Activated gamma-delta T cell treated with anti-CD3 and anti-CD28 coated beads, Interleukin-2, amount 50 U/mL, for 16 hours (primary cell): ENCODE results near the gene GLOD5.

ENCODE experiments used
- DNase-seq: peaks from one replicate; pipeline ENCODE4 v3.0.0-alpha.2; 2020; ENCODE audit warnings: low read depth

The GLOD5 gene

DNA sequence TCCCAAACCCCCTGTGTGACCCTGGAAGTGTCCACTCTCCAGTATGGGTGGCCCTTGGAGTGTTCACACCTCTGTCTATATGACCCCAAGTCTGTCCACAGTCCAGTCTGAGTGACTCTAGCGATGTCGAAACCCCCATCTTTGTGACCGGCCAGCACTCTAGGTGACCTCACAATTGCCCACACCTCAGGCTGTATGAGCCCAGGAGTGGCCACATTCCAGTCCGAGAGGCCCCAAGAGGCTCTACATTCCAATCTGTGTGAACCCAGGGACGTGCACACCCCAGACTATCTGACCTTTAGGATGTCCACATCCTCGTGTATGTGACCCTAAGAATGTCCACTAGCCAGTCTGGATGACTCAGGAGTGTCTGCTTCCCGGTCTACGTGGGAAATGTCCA is 7.3 kb upstream of the GLOD5 start:
- no peak for DNase-seq

DNA sequence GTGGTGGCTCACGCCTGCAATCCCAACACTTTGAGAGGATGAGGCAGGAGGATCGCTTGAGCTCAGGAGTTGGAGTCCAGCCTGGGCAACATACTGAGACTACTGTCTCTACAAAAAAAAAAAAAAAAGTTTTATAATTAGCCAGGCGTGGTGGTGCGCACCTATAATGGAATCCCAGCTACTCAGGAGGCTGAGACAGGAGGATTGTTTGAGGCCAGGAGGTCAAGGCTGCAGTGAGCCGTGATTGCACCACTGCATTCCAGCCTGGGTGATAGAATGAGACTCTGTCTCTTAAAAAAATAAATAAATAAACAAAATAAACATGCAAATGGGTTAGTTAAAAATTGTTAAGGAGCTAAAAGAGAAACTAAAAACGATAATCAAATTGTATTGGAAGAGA is 7.7 kb downstream of the GLOD5 start:
- DNase-seq: no peak

GRCh38 chrX:48770296-48770695 is 8.7 kb downstream of the GLOD5 start:
- no peak for DNase-seq

DNA sequence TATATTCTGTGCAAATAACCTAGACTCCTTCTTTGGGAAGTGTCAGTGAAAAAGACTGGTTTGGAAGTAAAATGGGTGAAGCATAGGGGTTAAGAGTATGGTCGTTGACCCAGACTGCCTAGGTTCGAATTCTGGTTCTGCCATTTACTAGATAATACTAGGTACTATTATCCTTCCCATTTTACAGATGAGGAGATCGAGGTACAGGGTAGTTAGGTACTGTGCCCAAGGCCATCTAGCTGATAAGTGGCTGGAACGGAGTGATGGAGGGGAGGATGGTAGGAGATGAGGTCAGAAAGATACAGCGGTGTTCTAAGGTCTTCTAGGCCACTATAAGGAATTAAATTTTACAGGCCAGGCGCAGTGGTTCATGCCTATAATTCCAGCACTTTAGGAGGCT is 11.1 kb downstream of the GLOD5 start:
- no peak for DNase-seq

GRCh38 chrX:48776818-48777439 is 15.4 kb downstream of the GLOD5 start:
- DNase-seq: no peak

GRCh38 chrX:48779399-48779798 is 17.9 kb downstream of the GLOD5 start:
- DNase-seq: no peak

DNA sequence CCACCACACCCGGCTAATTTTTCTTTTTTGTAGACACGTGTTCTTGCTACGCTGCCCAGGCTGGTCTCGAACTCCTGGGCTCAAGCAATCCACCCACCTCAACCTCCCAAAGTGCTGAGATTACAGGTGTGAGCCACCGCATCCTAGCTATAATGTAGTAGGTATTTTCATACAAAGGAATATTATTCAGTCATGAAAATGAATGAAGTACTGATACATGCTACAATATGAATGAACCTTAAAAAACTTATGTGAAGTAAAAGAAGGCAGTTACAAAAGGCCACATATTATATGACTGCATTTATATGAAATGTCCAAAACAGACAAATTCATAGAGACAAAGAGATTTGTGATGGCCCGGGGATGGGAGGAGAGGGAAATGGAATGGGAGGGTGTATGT is 20.2 kb downstream of the GLOD5 start:
- DNase-seq: no peak

DNA sequence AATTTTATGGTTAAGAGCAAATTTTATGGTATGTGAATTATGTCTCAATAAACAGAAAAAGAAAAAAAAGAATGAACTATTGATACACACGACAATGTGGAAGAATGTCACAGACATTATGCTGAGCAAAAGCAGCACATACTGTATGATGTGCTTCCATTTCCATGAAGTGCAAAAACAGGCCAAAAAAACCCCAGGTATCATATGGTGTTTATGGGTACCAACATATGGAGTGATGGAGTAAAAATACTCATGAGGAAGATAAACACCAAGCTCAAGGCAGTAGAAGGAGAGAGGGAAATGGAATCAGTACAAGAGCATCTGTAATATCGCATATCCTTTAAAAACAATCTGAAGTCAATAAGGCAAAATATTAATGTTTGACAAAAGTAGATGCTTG is 20.7 kb downstream of the GLOD5 start:
- DNase-seq: no peak

DNA sequence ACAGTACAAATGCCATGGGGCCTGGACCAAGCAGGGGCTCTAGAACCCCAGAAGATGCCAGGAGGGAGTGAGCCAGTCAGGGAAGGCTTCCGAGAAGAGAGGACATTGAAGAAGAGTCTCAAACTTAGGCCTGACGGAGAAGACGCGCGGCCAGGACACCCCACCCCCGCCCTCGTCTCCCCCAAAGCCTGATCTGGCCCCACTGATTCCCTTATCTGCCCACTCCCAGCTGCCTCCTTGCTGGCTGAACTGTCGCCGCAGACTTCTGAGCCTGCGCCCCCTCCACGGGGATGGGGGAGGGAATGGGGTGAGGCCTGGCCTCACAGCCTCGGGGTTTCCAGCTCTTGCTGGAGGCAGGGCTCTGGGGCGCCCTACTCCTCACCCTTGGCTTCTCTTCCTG is 21.2 kb downstream of the GLOD5 start:
- DNase-seq: no peak

DNA sequence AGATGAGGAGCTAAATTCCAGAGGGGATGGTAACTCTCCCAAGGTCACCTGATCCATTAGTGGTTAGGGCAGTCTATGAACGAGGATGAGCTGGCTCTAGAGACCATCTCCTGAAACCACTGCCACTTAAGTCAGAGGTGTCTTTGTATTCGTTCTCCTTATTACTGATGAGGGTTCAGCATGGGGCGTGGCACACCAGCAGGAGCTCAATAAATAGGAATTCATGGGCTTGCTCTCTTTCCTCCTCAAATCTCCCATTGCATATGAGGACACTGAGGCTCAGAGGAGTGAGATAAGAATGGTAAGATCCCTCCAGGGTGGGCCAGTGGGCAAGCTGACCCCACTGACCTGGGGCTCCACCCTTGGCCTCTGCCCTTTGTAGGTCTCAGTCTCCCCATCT is 23.2 kb downstream of the GLOD5 start:
- no peak for DNase-seq

DNA sequence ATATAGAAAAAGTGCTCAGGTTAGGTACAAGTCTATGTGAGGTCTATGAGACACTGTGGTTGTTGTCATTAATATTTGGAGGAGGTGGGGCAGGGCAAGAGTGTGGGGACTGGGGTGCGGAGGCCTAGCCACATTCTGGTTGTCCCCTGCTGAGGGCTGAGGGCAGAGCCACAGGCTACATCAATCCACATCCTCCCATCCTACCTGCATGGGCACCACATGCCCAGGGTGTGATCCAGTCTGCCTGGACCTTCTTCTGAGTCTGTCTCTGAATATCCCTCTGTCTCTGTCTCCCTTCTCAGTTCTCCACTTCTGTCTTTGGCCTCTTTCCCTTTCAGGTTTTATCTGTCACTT is 23.6 kb downstream of the GLOD5 start:
- DNase-seq: no peak

DNA sequence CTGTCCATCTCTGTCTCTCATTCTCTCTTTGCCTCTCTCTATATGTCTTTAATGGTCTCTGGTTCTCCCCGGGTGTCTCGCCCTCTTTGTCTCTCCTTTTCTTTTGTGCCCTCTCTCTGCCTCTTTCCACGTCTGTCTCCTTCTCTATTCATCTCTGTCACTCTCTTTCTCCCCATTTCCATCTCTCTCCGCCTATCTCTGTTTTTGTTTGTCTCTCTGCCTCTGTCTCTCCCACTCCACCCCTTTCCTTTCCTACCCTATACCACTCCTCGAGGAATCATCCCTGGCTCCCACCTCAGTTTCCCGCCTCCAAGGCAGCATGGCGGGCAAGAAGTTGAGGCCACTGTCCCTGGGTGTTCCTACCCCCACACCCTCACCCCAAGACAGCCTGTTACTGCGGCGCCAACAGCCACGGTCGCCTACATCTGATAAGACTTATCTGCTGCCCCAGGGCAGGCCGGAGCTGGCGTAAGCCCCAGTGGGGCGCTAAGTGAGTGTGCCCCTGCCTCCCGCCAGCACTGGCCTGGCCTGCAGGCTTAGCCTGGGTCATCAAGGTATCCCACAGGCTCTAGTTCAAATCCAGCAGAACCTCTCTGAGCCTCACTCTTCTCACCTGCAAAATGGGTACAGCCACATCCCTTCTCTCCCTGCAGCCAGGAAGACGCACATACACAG is 24.1 kb downstream of the GLOD5 start:
- DNase-seq: no peak

- no peak for DNase-seq
These were observed 24.8 kb downstream of the GLOD5 start, which contains the start of gene GATA1 for GRCh38 chrX:48786341-48786800. Gene GATA1 (plus strand): TSS chrX:48786590. CDS start chrX:48791110, 4,520 bp downstream.

GRCh38 chrX:48786825-48787504 is 25.4 kb downstream of the GLOD5 start:
- no peak for DNase-seq

GRCh38 chrX:48787505-48788443 is 26.2 kb downstream of the GLOD5 start:
- DNase-seq: no peak

GRCh38 chrX:48789366-48790220 is 28.0 kb downstream of the GLOD5 start:
- DNase-seq: no peak

DNA sequence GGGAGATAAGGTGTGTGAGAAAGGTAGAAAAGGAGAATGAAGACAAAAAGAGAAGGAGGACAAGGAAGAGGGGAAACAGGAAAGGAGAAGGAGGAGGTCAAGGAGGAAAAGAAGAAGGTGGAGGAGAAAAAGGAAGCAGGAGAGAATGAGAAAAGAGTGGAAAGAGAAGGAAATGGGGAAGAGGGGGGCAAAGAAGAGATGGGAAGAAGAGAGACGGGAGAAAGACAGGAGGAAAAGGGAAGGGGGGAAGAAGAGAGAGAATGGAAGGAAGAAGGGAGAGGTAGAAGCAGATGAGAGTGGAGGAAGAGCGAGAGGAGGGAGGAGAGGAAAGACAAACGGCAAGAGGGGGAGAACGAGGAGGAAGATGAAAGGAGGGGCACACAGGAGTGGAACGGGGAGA is 28.9 kb downstream of the GLOD5 start:
- no peak for DNase-seq

DNA sequence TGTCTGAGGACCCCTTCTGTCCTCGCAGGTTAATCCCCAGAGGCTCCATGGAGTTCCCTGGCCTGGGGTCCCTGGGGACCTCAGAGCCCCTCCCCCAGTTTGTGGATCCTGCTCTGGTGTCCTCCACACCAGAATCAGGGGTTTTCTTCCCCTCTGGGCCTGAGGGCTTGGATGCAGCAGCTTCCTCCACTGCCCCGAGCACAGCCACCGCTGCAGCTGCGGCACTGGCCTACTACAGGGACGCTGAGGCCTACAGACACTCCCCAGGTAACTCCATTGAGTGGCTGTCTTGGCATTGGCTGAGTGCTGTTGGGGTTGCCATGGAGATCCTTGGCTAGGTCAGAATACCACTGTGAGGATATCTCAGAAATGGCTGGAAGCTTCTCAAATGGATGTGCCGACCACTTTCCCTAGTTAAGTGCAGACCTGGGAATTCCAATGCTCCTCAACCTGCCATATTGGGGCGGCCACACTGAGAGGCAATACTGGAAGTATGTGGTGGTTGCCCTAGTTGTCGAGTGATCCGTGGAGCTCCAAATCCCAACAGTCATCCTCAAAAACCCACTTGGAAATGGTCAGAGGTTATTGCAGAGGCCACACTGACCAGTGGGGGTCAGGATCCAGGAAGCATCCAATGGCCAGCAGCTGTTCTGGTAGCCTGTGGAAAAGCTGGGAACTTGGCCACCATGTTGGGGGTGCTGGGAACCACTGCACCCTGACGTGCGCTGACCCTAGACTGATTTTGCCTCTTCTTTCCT is 29.7 kb downstream of the GLOD5 start:
- no peak for DNase-seq

DNA sequence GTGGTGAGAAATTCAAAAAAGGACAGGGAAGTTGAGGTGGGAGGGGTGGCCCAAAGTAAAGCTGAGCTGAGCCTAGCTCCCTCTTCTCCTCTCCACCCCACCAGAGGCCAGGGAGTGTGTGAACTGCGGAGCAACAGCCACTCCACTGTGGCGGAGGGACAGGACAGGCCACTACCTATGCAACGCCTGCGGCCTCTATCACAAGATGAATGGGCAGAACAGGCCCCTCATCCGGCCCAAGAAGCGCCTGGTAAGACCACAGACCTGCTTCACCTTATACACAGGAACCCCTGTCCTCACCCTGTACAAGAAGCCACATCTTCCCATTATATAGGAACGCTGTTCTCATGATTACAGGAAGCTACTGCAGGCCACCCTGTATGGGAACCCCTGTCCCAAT is 30.7 kb downstream of the GLOD5 start:
- DNase-seq: no peak

DNA sequence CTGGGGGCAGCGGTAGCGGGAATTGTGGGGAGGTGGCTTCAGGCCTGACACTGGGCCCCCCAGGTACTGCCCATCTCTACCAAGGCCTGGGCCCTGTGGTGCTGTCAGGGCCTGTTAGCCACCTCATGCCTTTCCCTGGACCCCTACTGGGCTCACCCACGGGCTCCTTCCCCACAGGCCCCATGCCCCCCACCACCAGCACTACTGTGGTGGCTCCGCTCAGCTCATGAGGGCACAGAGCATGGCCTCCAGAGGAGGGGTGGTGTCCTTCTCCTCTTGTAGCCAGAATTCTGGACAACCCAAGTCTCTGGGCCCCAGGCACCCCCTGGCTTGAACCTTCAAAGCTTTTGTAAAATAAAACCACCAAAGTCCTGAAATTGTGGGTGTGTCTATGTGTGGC is 32.4 kb downstream of the GLOD5 start:
- no peak for DNase-seq
